ENCODE results near the gene FGA.

Gene FGA

GRCh38 chr4:154577324-154577723 is 13.2 kb downstream of the FGA start:
- no peak for DNase-seq

DNA sequence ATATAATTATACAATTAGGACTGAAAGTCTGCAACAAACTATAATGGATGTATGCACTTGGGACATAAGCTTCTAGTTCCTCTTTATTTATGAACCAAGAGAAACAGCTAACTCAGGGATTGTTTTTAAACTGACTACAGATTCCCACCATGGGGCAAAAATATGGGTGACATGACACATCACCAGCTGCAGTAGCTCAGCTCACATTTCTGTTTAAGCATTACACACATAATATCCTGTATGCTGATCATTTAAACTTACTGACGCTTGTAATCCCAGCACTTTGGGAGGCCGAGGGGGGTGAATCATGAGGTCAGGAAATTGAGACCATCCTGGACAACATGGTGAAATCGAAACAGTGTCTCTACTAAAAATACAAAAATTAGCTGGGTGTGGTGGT is 16.2 kb downstream of the FGA start:
- DNase-seq = no peak

- DNase-seq = peak; percentile 32
These were observed 17.2 kb downstream of the FGA start for GRCh38 chr4:154573190-154573870.

DNA sequence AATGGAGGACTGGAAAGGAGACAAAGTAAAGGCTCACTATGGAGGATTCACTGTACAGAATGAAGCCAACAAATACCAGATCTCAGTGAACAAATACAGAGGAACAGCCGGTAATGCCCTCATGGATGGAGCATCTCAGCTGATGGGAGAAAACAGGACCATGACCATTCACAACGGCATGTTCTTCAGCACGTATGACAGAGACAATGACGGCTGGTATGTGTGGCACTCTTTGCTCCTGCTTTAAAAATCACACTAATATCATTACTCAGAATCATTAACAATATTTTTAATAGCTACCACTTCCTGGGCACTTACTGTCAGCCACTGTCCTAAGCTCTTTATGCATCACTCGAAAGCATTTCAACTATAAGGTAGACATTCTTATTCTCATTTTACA is 21.0 kb downstream of the FGA start:
- no peak for DNase-seq

GRCh38 chr4:154569028-154569427 is 21.5 kb downstream of the FGA start:
- no peak for DNase-seq

DNA sequence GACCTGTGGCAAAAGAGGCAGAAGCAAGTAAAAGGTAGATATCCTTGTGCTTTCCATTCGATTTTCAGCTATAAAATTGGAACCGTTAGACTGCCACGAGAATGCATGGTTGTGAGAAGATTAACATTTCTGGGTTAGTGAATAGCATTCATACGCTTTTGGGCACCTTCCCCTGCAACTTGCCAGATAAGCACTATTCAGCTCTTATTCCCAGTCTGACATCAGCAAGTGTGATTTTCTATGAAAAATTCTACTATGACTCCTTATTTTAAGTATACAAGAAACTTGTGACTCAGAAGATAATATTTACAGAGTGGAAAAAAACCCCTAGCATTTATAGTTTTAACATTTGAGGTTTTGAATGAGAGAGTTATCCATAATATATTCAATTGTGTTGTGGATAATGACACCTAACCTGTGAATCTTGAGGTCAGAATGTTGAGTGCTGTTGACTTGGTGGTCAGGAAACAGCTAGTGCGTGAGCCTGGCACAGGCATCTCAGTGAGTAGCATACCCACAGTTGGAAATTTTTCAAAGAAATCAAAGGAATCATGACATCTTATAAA is 23.8 kb downstream of the FGA start:
- DNase-seq = peak; percentile 71

- no peak for DNase-seq
These were observed 24.8 kb downstream of the FGA start for GRCh38 chr4:154565704-154566103.

DNA sequence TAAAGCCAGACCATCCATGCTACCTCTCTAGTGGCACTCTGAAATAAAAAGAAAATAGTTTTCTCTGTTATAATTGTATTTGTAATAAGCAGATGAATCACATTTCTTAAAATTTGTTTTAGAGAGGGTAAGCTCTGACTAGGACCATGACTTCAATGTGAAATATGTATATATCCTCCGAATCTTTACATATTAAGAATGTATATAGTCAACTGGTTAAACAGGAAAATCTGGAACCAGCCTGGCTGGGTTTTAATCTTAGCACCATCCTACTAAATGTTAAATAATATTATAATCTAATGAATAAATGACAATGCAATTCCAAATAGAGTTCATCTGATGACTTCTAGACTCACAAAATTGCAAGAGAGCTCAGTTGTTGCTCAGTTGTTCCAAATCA is 26.2 kb downstream of the FGA start:
- DNase-seq = no peak

DNA sequence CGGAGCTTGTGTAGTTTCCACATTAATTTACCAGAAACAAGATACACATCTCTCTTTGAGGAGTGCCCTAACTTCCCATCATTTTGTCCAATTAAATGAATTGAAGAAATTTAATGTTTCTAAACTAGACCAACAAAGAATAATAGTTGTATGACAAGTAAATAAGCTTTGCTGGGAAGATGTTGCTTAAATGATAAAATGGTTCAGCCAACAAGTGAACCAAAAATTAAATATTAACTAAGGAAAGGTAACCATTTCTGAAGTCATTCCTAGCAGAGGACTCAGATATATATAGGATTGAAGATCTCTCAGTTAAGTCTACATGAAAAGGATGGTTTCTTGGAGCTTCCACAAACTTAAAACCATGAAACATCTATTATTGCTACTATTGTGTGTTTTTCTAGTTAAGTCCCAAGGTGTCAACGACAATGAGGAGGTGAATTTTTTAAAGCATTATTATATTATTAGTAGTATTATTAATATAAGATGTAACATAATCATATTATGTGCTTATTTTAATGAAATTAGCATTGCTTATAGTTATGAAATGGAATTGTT is 27.8 kb downstream of the FGA start, which contains the start of gene FGB:
TSS of gene FGB (plus strand) at position 315 of the 558 bp plus-strand sequence. CDS start at position 323, 8 bp downstream.
- peak; percentile 34 for DNase-seq

GRCh38 chr4:154560824-154561231 is 29.7 kb downstream of the FGA start:
- DNase-seq = peak; percentile 88

DNA sequence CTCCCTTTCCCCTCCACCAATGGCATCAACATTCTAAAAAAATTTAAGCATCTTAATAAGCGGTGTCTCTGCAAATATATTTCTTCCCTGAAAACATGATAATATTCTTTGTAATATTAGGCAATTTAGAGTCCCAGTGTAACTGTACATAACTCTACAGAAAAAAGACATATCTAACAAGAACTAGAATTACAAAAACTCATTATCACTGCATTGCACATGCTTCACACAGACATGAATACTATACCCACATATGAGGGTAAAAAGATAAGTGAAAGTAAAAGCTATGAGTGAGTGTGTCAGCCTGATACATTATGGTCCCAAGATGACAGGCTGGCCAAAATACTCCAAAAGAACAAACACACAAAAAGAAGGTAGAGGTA is 30.1 kb downstream of the FGA start:
- DNase-seq = no peak

DNA sequence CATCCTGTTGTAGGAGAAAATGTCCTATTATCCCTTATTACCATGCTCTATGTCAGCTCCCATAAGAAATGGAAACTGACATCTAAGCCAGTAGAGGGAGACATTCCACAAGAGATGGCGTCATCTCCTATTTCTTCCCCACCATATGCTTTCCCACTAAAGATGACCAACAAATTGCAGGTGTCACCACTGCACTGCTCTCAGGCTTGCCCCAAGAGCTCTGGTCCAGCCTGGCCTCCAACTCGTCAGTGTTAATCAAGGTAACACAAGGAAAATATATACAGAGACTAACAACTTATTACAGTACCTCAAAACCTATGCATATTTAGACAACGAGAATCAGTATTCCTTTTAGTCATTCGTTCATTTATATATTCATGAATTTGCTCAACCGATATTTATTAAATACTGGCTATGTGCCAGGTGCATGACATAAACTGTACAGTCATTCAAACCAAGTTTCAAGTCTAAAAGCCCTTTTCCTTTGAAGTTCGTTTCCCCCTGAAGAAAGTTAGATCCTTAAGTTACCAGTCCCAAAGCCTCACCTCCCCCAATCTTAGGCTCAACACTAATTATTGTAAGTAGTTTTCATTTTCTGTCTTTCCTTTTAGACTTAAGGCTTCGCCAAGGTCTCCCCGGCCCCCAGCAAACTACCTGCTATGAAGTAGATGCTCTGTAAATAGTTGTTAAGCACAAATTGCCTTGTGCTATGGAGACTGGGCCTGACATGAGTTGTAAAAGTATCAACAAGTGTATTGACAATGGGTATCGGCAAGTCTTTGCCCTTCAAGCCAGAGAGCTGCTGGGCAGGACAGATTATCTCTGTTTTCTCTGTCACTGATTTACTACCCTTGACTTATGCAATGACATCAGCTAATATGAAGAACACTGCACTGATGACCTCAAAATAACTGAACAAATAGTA is 30.8 kb downstream of the FGA start:
- DNase-seq = peak; percentile 57

- DNase-seq = no peak
These were observed 31.4 kb downstream of the FGA start for GRCh38 chr4:154559141-154559493.

- peak; percentile 55 for DNase-seq
These were observed 38.5 kb downstream of the FGA start for GRCh38 chr4:154551872-154552686.

DNA sequence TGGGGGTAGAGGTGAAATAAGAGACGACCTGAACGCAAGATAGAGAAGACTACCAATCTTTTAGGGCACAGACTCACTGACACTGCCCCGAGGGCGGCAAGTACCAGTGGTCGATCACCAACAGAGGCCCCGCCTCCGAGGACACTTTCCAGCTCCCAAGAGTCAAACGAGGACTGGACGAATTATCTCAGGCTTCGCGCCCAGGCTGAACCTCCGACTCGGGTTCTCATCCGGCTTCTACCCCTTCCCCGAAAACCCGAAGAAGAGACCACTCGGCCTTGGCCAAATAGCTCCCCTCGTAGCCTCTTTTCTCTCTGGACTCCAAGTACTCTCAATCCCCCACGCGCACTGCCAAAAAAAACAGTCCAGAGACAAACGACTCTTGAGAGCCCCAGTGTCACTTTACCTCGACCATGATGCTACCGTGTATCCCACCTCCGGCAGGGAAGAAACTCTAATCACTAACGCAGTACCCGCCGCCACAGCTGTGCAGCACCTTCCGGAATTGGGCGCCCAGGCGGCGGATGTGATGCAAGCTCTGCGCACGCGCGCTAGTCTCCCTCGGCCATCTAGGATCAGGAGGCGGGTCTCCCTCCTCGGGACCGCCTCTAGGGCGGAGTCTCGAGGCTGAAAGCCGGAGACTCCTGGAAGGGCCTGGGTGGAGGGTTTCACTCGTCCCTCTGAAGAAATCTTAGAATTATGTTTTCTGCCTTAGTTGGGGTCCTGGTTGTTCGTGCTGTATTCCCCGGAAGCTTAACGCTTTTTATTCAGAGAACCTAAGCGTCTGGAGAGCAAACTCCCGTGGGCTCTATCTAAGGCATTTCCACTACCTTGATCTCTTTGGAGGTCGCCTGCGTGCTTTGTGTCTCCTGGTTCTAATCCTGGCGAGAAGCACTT is 40.4 kb downstream of the FGA start, which contains the start of gene PLRG1:
TSS of gene PLRG1 (minus strand) at position 507 of the 897 bp plus-strand sequence. CDS start at position 415, 92 bp downstream.
- peak; percentile 90 for DNase-seq

GRCh38 chr4:154545689-154546088 is 44.9 kb downstream of the FGA start:
- DNase-seq = no peak

DNA sequence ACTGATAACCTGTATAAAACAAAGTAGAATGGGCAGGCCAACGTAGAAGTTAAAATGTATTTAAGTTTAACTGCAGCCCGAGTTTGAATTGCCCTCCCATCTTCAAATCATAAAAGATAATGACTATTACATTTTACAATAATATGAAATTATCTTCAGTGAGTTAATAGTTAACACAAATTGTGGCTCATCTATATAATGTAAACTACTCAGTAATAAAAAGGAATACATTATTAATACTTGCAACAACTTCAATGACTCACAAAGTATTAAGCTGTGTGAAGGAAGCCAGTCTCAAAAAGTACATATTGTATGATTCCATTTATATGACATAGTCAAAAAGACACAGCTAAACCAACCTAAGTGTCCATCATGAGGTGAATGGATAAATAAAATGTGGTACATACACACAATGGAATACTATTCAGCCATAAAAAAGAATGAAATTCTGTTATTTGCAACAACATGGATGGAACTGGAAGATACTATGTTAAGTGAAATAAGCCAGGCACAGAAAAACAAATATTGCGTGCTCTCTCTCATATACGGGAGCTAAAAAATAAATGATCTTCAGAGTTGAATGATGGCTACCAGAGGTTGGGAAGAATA is 48.2 kb downstream of the FGA start:
- DNase-seq = no peak
